Measurements from ENCODE around the gene CLSTN2.

Gene CLSTN2

DNA sequence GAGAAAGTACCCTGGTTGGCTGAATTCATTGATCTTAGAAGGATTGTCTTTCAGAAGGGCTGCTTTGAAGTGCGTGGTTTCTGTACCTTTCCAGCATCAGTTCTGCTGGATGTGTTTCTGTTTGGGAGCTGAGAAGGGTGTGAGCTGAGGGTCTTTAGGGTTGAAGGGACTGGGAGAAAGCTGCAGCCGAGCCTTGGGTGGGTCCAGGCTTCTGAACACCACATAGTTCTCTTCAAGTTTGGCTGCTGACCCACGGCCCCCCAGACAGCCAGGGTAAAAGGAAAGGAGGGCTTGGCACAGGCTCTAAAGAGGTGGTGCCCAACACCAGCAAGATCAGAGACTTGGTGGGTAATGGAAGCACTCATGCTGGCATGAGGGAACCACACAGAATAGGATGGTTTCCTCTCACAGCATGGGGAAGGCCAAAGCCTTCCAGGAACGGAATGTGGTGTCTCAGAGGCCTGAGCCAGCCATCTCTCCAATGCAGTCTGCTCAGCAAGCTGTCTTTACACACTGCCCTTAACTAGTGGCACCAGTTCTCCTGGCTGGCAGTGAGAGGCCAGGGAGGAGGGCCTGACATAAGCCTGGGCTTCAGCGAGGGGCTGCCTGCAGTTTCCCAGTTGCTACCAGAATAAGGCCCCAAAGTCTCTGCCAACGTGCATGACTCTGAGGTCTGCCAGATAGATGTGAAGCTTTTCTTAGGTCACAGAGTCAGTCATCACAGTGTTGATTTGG, 503.9 kb downstream of the CLSTN2 start:
- DNase-seq, result no peak

DNA sequence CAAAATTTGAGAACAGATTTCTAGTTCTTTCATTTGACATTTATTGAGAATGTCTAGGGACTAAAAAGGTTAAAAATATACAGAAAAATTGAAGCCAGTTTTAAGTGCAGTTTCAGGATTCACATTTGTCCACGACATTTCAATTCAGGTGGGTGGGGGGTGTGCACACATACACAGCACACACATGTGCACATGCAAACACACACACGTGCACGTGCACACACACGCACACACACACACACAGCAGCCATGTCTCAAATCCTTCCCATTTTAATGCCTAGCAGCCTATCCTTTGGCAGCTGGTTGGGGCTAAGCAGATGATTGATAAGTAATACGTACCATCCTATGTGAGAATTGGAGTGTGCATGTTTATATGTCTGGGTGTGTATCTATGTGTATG, 504.5 kb downstream of the CLSTN2 start:
- DNase-seq, result no peak

DNA sequence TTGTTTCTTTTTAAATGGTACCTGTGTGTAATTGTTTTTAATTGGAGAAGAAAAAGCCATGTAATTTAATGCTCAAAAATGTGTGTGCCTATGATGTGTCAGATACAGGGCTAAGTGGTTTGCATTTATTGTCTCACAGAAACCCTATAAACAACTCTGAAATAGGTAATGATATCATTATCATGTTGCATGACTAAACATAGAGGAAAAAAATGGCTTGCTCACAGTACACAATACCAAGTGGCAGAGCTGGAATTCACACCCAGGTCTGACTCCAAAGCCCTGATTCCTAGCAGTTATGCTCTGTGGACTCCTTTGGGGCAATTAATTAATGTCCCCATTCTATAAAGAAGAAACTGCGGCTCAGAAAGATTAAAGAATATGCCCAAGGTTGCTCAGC, 505.5 kb downstream of the CLSTN2 start:
- no peak for DNase-seq

DNA sequence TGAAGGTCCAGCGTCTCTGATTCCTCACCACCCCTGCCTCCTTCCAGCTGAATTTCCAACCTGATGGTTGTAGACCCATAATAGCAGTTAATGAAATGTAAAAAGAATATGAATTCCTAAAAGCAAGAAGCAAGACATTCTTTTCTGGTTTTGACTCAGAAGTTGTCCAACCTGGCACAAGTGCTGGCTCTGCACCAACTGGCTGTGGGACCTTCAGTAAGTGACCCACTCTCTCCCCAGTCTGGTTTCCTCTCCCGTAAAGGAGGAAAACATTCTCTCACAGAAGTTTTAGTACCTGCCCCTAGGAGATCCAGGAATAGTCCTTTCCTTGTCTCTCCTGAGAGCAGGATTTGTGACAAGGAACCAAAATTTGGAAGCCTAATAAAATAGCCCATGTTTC, 506.0 kb downstream of the CLSTN2 start:
- DNase-seq, result no peak

DNA sequence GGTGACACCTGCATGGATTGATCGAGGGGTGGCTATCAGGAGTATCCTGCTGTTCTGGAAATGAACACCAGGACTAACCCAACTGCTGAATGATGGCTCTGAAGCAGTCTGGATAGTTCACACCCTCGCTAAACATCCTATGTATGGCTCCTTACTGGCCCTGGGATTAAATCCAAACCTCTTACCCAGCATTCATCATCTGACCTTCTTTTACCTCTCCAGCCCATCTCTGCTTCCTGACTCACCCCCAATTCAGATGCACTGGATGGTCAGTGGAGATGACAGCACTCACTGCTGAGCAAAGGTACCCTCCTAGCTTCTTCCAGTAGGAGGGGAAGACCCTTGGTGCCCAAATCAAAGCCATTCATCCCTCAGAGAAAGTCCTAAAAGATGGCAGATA, 507.6 kb downstream of the CLSTN2 start:
- DNase-seq, result no peak

DNA sequence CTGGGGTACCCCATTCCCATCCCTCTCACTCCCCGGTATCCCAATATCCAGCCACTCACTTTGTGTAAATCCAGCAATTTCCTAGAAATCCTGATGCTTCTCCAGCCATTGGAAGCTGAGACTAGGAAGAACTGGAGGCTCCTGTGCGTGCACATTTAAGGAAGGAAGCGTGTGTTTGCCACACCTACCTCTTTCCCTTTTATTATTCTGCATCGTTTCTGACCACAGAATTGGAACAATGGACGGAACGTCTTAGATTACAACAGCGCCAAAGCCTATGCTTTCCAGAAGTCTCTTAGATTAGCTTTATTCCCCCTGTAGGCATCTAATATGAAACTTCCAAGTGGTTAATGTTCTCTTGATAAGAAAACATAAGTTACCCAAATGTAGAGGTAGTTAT, 508.1 kb downstream of the CLSTN2 start:
- no peak for DNase-seq

DNA sequence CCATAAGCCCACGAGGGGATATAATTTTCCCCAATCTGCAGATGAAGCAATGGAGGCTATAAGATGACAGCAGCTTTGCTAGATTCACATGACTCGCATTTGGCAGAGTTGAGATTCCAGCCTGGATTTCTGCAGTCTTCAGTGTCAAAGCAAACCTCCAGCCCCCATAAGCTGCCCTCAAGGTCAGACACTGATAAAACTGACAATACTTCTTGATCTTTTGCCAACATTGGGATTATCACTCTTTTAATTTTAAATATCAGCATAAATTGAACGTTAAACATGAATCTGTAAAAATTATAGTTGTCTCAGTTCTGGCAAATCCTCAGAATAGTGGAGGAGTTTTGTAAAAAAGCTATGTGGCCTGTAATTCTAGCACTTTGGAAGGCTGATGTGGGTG, 508.8 kb downstream of the CLSTN2 start:
- no peak for DNase-seq

DNA sequence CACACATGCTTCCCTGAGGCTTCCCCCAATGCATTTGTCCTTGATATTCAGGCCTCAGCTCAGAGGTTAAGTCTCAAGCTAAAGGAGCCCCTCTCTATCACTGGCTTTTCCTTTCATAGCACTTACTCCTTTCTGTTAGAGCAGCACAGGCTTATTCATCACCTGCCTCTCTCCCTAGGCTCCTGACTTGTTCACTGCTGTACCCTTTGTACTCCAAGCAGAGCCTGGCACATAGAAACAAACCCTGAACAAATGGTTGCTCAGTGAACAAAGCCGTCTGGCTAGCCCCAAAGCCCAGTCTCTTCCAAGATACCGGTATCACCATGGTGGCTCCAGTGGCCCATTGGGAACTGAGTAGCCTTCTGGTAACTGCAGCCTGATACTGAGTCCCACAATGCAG, 511.7 kb downstream of the CLSTN2 start:
- no peak for DNase-seq

DNA sequence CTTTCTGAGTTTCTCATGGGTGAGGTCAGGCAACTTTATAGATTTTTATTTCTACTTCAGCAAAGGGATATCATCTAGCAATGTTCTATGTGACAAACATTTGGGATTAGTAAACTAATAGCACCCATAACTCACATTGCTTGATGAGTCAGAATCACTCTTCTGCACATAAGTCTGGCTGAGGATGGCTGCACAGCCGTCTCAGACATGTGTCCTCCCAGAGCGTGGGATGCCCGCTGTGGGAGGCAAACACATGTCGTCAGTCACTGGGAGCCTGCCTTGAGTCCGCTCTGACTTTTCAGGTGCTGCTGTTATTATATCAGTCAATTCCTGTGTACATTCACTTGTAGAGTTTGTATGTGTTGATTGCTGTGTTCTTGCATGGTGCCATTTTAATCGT, 512.2 kb downstream of the CLSTN2 start:
- no peak for DNase-seq

DNA sequence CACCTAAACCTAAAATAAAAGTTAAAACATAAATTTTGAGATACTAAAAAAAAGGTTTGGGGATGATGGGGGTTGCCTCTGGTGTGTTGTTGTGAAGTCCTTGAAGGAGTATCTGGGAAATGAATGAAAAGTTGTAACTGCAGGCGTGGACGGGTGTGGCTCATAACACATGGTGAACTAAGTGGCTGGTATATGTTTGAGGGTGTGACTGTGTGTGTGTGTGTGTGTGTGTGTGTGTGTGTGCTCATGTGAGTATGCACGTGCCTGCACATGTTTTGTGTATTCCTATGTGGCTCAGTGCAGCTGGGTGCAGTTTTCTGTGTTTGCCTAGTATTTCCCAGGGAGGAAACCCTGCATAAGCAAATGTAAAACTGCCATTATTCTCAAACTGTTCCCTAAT, 513.0 kb downstream of the CLSTN2 start:
- no peak for DNase-seq

DNA sequence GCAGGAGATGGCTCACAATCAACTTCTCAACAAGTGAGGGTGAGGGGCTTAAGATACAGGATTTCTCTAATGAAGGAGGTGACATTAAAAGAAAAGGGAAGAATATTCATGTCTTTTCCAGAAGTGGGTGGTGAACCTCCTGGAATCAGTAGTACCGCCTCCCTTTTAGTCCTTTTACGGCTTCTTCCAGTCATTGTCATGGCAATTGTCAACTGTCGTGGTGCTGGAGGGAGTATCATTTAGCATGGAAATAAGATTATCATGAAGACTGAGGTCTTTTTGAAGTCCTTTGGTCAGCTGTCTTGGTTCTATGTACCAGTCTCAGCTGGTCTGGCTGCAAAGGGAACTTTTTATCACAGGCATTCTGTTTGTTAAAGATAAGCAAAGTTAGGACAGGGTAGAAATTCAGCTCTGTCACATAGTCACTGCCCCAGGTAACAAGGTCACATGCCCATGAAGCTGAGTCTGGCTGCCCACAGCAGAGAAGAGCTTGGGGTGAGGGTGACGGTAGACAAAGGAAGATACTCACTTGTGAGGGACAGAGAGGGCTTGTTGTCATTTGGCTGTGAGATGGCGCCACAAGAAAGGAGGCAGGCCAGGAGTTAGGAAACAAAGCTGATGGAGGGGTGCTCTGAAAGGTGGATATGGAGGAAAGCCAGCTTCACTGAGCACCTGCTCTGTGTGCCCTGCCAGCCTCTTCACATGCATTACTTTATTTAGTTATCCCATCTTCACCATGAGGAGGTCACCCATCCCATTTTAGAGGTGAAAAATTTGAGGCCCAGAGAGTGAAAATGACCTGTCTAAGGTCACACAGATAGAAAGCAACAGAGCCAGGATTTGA, 514.6 kb downstream of the CLSTN2 start:
- DNase-seq, result no peak

DNA sequence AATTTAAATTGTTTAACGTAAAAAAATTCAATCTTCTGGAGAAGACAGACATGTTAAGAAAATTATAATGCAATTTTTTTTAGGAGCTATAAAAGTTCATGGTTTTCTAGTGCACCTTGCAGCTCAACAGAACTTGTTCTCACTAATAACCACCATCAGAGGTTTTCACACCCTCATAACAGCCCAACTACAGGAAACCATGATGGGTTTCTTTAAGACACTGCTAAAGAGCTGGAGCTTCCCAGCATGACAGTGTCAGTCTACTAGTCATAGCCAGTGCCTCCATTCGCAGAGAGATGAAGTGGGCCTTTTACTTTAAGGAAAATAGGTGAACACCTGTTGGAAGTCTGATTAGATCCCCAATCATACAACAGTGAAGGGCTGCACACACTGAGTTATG, 518.8 kb downstream of the CLSTN2 start:
- no peak for DNase-seq

DNA sequence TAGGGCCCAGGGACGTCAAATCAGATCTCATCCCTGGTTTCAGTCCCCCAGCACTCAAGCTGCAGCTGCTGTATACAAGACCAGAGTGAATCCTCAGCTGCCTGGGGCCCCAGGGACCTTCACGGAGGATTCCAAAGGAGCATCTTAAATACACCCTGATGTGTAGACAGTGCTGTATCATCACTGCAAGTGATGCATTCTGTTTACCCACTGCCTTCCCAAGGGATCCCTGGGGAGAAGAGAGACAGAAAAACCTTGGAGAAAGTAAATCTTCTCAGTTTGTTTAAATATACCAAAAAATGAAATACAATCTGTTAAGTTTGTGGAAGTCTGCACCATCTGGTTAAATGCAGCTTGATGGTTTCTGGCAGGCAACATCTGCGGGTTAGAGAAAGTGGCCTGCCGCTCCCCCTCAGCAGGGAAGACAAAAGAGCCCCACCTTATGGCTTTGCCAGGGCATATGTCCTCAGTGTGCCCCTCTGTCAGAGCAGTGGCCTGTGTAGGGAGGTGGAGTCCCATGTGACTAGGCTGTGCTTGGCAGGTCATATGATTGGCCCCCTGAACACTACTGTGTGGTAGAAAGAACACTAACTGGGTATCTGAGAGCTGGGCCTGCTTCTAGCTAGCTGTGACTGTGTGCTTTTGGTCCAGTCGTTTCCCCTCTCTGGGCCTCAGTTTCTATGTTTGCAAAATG, 520.7 kb downstream of the CLSTN2 start:
- no peak for DNase-seq

DNA sequence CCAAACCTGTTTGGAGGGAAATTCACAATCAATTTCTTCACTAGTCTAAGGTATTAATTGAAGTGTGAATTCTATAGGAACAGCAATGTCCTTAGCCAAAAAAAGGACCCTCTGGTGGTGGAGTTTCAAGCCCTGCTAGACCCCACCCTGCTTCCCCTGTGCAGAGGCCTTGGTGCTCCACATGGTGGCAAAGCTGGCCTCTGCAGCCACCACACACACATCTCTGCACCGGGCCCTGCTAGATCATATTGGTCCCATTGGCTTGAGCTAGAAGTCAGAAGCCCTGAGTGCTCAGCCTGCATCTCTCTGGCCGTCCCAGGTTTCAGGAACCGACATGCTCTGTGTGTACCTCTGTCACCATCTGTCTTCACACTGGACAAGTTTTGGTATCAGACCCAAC, 522.0 kb downstream of the CLSTN2 start:
- DNase-seq, result no peak

DNA sequence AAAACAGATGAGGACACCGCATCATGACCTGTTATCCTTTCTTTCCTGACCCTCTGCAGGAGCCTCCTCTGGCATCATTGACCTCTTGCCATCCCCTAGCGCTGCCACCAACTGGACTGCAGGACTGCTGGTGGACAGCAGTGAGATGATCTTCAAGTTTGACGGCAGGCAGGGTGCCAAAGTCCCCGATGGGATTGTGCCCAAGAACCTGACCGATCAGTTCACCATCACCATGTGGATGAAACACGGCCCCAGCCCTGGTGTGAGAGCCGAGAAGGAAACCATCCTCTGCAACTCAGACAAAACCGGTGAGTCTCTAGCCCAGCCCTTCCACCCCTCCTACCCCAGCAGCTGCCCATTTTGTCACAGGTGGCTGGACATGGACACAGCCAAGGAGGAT, 524.5 kb downstream of the CLSTN2 start:
- DNase-seq, result no peak

DNA sequence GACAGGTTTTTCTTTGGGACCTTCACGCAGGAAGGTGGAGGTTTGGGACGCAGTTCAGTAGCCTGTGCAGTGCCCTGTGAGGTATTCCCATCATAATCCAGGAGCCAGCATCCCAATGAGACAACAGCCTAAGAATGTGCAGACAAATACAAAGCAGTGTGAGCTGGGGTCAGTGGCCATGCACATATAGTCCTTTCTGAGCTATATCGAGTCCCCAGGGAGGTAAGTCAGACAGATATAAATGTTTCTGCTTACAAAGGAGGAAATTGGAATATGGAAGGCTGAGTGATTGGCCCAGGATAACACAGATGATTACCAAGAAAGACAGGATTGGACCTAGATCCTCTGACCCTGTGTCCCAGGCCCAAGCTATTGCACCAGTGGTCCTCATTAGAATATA, 526.3 kb downstream of the CLSTN2 start:
- no peak for DNase-seq

DNA sequence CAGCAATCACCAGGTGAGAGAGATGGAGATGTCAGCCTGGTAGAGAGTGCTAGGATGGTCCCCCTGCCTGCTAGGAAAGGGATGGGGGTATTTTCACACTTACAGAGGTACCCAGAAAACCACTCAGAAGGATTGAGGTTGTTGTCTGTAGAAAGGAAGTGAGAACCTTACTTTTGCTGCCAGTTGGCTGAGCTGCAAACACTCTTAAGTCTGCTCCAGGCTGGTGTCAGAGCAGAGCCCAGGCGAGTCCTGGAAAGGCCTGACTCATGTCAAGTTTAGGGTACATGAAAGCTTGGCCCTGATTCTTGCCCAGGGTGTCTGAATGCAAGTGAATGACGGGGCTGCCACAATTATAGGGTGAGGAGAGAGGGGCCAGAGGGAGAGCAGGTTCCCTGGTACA, 528.4 kb downstream of the CLSTN2 start:
- no peak for DNase-seq

DNA sequence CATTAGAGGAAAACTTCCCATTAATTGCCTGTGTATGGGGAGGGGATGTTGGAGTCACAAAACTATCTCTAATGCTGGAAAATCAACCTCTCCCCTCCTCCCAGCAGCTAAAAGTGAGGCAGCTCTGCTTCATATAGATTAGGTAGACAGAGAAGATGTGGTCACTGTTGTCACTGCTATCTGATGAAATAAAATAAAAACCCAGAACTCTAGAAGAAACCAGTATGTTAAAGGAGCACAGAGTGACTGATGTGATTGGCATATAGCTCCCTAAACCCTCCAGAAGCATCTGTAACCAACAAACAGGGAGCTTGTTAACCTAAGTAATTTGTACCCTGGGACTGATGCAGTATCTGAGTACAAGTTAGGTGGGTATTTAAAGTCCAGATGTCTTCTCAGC, 531.0 kb downstream of the CLSTN2 start:
- DNase-seq, result no peak

DNA sequence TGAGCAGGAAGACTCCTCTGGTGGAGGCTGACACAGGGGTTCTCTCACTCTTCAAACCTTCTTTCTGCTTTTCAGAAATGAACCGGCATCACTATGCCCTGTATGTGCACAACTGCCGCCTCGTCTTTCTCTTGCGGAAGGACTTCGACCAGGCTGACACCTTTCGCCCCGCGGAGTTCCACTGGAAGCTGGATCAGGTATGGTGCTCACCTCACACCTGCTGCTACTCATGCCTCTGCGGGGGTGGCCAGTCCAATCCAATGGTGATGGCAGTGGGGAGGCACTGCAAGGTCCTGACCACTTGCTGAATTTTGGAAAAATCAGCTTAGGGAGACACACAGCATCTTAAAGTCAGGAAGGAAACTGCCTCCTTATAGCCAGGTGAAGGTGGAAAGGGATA, 531.5 kb downstream of the CLSTN2 start:
- no peak for DNase-seq

DNA sequence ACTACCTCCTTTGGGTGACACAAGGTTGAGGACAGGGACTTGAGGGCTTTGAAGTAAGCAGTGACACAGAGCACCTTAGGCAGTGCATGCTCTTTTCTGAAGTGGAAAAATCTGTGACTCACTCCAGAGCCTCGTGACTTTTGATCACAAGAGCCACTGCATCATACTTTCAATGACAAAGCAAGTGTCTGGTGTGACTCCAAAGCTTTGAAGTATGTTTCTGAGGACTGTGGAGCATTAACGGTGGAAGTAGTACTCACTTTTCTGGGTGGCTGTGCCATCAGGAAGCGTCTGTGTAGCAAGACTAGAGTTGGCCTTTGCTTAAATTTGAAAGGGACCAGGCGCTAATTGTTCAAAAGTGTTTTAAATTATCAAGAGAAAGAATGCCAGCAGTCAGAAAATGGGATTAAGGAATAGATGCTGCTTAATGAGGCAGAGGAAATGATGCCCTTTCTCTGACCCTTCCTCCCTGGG, 532.2 kb downstream of the CLSTN2 start:
- peak in 1 of 2 experiments; percentile 10 for DNase-seq

DNA sequence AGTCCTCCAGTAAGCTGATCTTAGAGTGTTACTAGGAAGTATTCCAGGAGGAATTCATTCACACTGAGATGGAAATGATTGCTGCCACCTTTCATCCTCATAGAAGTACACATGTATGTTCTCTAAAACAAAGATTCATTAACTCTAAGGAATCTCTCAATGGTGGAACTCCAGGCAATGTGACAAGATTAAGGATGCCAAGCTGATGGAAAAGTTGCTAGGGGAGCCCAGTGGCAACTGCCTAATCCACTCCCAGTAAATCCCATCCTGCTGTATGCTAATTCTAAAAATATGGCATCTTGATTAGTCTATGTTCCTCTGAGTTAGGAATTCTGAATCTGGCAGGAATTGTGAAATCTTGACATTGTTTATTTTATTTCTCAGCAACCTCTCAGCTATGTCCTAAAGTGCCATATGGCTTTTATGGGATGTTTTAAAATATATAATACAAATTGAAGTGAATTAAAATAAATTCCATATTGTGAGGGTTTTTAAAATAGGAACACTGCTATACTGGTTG, 532.9 kb downstream of the CLSTN2 start:
- no peak for DNase-seq

DNA sequence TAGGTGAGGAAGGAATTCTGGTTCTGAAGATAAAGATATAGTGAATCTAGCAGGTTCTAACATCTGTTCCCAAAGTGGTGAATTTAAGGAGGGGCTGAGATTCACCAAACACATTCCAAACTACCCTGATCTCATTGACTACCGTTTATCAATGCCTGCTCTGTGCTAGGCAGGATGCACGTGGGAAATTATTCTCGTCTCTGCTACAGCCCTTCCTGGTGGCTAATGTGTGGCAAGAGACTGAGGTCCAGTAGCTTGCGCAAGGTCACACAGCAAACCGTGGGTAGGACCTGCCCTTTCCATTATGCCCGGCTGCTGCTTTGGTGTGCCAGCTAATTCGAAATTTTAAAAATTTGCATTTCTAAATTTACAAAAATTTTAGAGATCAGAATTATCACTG, 533.4 kb downstream of the CLSTN2 start:
- no peak for DNase-seq

DNA sequence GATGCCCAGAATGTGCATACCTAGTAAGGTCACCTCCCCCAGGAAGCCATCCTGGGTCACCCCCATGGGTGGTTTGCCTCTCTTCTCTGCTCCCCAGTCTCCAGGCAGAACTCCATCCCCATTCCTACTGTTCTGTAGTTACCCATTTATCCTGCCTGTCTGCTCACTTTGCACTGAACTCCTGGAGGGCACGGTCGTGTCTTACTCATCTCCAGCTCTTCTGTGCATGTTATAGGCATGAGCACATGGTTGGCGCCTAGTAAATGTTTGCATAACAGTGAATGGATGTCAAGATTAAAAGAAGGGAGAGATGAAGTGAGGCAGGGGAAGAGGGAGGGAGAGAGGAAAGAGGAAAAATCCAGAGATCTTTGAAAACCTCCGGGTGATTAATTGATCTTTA, 534.5 kb downstream of the CLSTN2 start:
- DNase-seq, result no peak

DNA sequence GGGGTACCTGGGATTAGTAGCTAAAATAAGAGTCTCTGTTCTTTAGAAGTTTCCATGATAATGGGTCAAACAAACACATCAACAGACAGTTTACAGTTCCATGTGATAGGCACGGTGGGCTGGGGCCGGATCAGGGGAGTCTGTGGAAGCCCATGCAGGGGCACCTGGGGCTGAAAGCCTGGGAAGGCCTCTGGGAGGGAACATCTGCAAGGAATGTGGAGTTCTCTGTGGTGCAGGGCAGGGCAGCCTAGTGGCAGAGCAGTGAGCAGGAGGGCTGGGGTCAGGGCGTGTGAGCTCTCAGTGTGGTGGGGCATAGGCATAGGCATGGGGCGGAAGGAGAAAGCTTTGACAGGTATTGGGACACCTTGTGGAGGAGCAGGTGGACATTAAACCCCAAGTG, 535.2 kb downstream of the CLSTN2 start:
- no peak for DNase-seq

Measured in SW 1271 (cell line).